ENCODE measurements around the gene ERVMER34-1.
A peak's percentile ranks its signal among the peaks of the same experiment; 100 is the strongest.

The ERVMER34-1 gene

GRCh38 chr4:52712251-52713130, 38.7 kb downstream of the ERVMER34-1 start:
- DNase-seq (ENCODE audit: insufficient read length, low spot score) = peak; percentile 83
- TF ChIP-seq POLR2A (IDR thresholded peaks at IDR 0.05; ENCODE audit: low read depth, low read length) = peak; percentile 91
- no peak for FAIRE-seq

- no peak for TF ChIP-seq POLR2A (IDR thresholded peaks at IDR 0.05; ENCODE audit: low read depth, low read length)
- DNase-seq (ENCODE audit: insufficient read length, low spot score) (no peak), FAIRE-seq (no peak)
Observed at GRCh38 chr4:52711834-52712250, 39.4 kb downstream of the ERVMER34-1 start.

- FAIRE-seq = no peak
- no peak for TF ChIP-seq POLR2A (IDR thresholded peaks at IDR 0.05; ENCODE audit: low read depth, low read length)
- DNase-seq (ENCODE audit: insufficient read length, low spot score) = no peak
Observed at GRCh38 chr4:52711272-52711671, 40.0 kb downstream of the ERVMER34-1 start.

- TF ChIP-seq POLR2A (IDR thresholded peaks at IDR 0.05; ENCODE audit: low read depth, low read length) = no peak
- DNase-seq (ENCODE audit: insufficient read length, low spot score) (no peak), FAIRE-seq (no peak)
Observed at GRCh38 chr4:52709155-52709554, 42.1 kb downstream of the ERVMER34-1 start.

GRCh38 chr4:52704661-52705060, 46.6 kb downstream of the ERVMER34-1 start:
- no peak for FAIRE-seq

GRCh38 chr4:52704133-52704532, 47.1 kb downstream of the ERVMER34-1 start:
- DNase-seq (ENCODE audit: insufficient read length, low spot score) (no peak), FAIRE-seq (no peak)
- TF ChIP-seq POLR2A (IDR thresholded peaks at IDR 0.05; ENCODE audit: low read depth, low read length) = no peak

More at GRCh38 chr4:52704661-52705060, 46.6 kb downstream of the ERVMER34-1 start:
- no peak for TF ChIP-seq POLR2A (IDR thresholded peaks at IDR 0.05; ENCODE audit: low read depth, low read length)
- DNase-seq (ENCODE audit: insufficient read length, low spot score) = no peak

GRCh38 chr4:52701207-52701606, 50.0 kb downstream of the ERVMER34-1 start:
- DNase-seq (ENCODE audit: insufficient read length, low spot score) (no peak), FAIRE-seq (no peak)
- TF ChIP-seq POLR2A (IDR thresholded peaks at IDR 0.05; ENCODE audit: low read depth, low read length) = no peak

- FAIRE-seq = no peak
- no peak for DNase-seq (ENCODE audit: insufficient read length, low spot score)
Observed at GRCh38 chr4:52694936-52695335, 56.3 kb downstream of the ERVMER34-1 start.

GRCh38 chr4:52693492-52693891, 57.7 kb downstream of the ERVMER34-1 start:
- DNase-seq (ENCODE audit: insufficient read length, low spot score) (no peak), FAIRE-seq (no peak)
- no peak for TF ChIP-seq POLR2A (IDR thresholded peaks at IDR 0.05; ENCODE audit: low read depth, low read length)

More at GRCh38 chr4:52694936-52695335, 56.3 kb downstream of the ERVMER34-1 start:
- no peak for TF ChIP-seq POLR2A (IDR thresholded peaks at IDR 0.05; ENCODE audit: low read depth, low read length)
